HG03159 (cell line): Measurements from ENCODE around the gene DNAH3.

Experiments
- ATAC-seq: cut with Tn5 transposase; IDR thresholded peaks from one replicate; pipeline ENCODE4 v1.9.1; 2021; ENCODE audit warnings: mild to moderate bottlenecking, moderate library complexity; ENCODE audit not compliant: unreplicated experiment

The DNAH3 gene

DNA sequence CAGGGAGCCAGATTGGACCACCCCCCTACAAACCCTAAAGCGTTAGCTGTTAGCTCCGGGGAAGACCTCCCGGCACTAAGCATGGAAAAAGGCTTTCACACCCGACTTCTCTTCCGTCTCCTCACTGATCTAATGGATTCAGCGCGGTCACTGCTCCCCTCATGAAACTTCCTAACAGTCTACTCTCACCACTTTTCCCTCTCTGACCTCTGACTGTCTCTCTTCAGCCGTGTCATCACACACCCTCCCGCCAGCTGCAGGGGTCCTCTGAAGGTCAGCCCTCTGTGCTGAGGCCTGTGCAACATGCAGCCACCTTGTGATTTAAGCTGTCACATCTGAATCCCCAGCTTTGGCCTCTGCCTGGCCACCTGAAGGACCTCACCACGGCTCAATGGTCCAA, 234.4 kb downstream of the DNAH3 start:
- no peak for ATAC-seq

DNA sequence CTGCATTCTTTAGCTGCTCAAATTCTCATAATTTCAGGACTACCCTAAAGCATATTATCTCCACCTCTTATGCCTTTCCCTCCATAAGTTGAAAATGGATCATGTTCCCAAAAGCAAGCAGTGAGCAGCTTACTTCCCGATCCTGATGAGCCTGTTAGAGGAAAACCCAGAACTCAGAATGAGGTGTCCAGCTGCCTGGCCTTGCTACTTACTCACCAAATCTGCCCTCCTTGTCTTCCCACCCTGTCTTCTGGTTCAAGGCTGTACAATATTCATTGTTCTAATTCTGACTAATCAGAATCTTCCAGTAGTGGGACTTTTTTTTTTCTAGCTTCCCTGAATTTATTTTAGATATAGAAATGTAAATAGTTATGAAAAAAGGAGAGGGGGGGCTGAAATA, 239.3 kb downstream of the DNAH3 start:
- no peak for ATAC-seq

DNA sequence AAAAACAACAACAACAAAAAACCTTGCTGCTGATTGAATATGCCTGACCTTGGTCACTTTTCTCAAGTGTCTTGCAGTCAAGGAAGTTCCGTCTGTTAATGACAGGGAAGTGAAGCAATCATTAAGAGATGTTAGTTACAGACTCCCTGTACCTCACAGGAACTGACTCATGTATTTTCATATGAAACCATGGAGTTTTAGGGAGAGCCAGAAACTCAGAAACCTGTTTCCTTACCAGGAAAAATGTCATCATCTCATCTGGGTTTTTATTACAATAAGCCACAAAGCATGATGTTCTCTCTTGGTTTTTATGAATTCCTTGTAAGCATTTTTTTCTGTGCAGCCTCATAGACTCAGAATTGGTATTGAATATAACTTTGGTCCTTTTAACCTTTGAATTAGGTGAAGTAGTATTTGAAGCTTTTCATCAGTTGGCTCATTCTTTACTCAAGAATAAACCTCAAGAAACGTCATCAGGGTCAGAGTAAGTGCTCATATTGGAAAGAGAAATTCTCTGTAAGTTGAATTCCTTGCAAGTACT, 239.8 kb downstream of the DNAH3 start:
- ATAC-seq: no peak

DNA sequence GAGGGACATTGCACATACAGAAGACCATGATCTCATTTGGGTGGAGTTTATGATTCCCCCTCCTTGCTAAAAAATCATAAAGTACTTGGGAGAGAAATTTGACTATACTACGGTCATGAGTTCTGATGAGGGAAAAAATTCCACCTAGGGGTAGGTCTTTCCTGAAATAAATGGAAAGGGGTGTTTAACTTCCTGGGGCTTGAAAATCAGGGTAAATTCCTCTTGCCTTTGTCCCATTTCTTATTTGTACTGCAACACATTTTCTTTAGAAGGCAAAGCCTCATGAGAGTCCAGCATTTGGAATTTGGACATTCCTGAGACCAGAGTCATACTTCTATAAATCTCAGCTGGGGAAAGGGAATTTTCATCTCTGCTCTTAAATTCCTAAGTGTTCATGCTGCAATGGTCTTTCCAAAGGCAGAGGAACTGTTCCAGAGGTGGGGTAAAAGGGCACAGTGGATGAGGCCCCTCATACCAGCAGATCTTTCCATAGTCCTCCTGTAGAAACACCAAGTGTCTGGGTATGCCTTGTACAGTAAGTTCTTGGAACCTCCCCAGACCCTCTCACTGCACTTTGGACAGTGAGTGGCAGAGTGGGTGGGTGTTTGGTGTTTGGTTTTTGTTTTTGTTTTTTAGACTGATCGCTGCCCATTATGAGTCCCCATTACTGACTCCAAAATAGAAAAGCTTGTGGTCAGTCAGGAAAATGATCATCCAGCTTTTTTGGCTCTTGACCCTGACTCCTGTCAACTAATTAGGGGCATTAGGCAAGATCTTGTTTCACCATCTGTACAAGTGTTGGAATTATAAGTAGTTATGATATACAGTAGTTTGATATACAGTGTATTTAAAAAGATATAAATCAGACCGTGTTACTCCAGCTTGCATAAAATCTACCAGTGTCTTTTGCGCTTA, 244.0 kb downstream of the DNAH3 start:
- no peak for ATAC-seq

DNA sequence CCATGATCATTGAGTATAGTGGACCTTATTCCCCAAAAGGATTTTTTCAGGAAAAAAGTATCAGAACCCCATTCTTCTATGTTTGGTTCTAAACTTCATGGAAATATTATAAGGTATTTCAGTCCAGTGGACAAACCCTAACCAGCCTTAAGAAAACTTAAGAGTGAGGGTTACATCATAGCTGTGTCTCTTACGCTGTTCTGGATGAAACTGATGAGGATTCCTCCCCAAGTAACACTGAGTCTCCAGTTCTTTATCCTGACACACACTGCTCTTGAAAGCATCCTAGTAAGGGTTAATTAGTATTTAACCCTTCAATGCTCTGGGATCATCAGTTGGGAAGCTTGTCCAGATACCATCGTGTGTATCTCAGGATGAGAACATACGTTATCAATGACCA, 245.1 kb downstream of the DNAH3 start:
- no peak for ATAC-seq

DNA sequence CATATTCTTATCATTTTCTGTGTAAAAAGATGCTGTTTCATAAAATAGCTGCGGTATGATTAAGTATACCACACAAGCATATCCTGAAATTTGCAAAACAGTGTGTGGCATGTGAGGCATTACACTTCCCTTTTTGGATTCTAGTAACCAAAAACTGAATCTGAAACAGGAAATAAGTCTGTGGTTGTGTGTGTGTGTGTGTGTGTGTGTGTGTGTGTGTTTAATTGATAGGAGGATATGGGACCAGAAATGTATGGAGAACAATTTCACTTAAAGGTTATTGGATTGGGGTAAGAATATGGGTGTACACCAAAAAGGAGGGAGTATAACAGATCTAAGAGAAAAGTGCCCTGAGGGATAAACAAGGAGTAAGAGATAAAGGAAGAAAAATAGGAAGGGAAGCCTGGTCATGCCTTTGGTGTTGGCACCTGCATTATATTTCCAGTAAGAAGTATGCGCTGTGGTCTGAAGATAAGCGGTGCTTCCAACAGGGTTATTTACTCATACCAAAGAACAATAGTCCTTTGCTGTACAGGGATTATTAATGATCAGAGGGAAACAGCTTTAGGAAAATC, 246.1 kb downstream of the DNAH3 start:
- no peak for ATAC-seq

DNA sequence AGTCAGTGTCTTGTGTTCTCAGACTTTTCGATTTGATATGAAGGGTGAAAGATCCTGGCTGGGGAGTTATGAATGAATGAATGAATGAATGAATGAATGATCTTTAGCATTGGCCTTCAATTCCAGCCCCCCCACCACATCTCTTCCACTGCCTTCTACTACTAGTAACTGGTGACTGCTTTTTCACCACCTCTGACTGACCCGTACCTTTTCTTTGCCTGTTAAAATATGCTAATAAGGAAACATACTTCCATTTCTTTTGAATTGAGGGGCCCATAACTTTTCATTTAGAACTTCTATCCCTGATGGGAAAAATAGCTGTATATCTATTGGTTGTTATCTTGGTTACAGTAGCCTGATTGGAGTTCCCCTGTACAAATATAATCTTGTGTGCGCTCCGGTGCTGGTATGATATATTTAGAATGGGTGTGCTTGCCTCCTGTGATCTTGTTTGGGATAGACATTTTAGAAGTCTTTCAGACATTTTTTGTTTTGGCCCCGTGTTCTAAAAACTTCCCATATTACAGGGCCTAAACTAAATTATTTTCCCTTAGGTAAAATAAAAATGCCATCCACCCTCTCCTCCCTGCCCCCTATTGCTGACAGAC, 246.6 kb downstream of the DNAH3 start:
- no peak for ATAC-seq

DNA sequence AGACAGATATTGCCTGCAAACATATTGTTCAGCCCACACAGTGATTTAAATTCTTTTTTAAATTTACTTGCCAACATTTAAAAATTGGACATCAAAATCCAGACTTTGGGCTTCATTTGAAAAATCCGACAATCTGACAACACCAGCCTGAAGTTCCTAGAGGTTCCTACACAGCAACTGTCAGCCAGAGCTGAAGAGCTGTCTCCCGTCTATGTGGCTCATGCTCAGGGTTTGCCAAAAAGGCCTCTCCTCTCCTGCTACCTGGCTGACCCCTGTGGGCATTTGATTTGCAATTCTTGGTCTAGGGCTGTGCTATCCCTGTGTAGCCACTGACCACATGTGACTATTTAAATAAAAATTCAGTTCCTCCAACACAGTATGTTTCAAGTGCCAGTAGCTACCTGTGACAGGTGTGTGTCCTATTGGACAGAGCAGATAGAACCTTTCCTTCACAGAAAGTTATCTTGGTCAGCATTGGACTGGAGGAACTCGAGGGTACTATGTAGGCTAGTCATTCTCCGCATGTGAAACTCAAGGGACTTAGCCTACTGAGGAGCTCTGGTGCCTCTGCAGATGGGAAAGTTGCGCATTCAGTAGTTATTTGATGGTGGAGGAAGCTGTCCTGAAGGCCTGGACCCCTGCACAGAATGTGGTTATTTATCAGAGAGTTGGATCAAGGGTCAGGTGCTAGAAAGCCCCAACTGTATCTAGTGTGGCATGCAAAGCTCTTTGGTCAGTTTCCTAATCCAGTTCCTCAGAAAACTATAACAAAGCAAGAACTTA, 247.3 kb downstream of the DNAH3 start:
- ATAC-seq: no peak

DNA sequence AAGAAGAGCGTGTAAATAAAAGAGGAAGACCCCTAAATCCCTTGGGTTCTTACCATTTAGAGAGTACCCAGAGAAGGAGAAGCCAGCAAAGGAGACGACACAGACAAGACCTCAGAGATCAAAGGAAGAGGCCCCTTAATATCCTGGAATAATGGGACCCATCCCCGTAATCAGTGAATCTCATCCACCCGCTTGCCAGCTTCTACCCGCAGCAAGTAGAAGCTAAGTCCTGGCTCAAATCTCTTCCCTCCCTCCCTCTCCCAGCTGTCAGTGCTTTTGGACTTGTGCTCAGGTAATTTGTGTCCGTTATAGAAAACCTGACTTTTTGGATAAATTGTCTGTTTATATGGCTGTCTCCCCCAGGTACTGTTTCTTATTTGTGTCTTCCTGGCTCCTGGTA, 248.2 kb downstream of the DNAH3 start:
- no peak for ATAC-seq

DNA sequence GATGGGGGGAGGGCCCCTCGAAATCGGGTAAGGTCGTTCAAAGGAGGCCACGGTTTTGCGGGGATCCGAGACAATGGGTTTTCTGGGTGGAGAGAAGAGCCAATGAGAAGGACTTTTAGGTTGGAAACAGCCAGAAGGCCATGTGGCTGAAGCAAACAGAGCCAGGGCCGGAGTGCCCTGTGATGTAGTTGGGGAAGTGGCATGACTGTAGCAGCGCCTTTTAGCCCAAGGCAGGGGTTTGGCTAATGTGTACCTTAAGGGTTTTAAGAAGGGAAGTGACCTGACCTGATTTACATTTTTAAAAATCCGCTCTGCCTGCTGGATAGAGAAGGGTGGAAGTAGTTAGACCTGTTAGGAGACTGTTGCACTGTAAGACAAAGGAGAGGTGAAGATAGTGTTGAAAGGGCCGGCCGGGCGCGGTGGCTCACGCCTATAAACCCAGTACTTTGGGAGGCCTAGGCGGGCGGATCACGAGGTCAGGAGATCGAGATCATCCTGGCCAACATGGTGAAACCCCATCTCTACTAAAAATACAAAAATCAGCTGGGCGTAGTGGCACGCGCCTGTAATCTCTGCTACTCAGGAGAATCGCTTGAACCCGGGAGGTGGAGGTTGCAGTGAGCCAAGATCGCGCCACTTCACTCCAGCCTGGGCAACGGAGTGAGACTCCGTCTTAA, 249.1 kb downstream of the DNAH3 start:
- no peak for ATAC-seq

DNA sequence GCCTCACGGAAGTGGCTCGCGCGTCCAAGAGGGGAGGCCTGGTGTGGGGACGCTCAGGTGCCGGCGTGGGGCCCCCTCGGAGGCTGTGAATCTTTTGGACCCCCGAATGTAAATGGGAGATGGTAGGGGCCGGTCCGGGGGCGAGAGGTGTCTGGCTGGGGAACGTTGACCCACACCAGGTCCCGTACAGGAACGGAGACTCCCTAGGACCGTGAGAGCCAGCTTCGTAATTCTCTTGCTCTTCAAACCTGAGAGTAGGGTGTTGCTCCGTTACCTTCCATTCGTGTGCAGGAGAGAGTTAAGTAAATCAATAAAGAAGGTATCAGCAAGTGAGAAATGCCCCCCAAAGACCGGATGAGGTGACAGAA, 249.6 kb downstream of the DNAH3 start:
- peak; percentile 2 for ATAC-seq

DNA sequence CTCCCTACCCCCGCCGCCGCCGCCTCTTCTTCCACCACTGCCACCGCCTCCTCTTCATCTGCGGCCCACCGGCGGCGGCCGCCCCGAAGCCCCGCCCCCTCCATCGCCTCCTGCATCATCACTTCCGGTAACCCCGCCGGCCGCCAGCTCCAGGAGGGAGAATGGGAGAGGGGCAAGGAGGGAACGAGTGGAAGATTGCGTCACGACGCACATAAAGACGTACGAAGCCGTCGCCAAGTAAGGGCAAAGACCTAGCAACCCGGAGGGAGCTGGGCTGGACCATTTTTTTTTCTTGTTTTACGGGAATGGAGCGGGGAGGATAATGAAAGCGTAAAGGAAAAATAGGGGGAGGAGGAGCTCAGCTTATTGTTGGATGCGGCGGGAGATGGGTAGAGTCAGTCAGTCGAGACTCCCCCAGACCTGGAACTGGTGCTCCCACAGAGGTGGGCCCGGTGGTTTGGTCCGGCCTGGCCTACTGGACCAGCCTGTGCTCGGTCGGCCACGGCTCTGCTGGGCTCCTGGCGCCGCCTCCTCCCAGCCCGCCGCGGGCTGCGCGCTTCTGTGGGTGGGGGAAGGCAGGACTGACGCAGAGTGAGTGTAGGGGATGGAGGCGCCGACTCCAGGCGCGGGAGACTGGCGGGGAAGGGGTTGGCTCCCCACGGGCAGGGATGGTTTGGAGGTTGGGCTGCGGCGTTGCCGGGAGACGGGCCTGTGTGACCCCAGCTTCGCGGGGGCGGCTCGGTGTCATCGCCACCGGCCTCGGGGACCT, 250.2 kb downstream of the DNAH3 start, which contains the start of the genes DCUN1D3 and LYRM1:
TSS of gene DCUN1D3 (minus strand) at position 60 of the 769 bp plus-strand sequence. CDS start 37,820 bp downstream, outside the sequence.
TSS of gene LYRM1 (plus strand) at position 473 of the 769 bp plus-strand sequence. CDS start 14,785 bp downstream, outside the sequence.
- peak; percentile 68 for ATAC-seq

DNA sequence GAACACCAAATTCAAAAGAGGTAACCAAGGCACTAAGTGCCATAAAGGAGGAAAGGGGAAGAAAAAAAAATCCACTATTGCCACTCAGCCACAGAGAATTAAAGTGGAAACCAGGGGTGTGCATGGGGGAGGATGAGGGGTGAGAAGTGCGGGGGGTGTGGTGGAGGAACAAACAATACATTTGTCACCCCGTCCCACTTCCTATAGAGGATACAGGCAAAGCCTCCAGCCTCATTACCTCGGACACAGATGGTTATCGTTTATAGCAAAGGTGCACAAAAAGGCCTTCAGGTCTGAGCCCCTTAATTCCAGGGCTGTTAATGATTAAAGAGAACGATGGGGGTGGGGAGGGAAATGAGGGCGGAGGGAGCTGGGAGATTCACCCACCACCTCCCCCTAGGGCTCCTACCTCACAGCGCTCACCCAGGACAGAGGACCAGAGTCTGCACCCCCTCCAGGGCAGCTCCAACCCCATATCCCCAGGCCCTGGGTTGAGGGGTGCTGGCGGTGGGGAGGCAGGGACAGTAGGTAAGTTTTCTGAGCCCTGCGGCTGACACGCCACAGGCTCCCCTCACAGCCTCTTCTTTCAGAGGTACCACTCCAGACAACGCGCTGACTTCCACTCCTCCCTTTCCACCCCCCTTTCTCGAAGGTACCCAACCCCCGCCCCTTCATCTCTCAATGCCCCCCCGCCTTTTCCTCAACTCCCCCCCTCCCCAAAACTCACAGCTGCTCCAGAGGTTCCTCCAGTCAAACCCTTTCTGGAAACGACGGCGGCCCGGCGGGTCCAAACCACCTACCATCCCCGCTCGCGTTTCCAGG, 251.0 kb downstream of the DNAH3 start:
- no peak for ATAC-seq

DNA sequence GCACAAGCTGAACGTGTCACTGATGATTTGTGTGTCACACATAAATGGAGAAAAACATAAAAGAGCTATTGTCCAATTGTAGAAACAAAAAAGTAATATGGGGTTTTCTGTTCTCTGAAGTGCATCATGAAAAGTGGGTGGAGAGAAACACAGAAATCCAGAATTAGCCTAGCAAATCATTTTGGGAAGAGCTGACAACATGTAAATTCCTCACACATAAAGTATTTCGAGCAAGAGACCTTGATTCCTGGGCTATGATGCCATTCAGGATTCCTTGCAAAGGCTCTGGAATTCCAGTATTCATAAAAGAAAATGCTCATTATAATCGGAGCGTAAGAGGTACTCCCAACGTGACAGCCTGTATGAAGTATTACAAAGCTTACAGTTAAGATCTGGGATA, 251.6 kb downstream of the DNAH3 start:
- no peak for ATAC-seq

DNA sequence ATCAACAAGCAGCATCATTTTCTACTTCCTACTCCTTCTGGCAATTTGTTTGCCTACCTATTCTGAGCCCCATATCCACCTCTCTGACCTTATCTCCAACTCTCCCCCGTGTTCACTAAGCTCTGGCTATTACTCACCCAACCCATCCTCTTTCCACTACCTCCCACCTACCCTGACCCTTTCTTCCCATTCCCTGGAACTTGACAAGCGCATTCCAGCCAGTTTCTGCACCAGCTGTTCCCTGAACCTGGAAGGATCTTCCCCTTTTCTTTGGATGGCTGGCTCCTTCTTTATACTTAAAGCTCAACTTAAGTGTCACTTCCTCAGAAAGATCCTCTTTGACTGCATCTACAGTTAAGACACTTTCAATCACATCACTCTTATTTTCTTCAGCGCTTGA, 252.7 kb downstream of the DNAH3 start:
- no peak for ATAC-seq

DNA sequence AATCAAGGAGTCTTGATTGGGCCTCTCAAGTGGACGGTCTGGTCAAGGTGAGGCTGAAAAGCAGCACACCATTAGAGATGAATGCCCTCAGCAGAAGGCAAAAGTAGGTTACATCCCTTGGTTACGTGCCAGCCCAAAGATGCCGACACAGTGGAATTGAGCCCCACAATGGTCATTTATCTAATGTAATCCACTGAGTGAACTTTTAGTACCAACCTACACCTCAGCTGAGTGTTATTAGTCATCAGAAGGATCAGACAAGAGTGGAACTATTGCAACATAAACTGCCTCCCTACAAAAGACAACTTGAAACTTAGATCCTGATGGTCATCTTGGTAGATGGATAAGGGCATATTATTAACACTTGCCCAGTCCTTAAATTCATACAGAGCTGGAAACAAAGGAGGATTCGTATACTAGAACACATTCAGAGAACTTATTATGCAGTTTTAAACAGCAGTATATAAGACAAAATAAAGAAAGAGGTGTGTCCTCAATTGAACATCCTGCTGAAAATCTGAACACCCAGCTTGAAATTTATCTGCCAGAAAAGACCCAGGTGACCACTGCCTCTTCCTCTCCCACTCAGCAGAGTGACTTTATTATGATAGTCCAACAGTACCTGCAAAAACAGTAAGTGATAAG, 253.3 kb downstream of the DNAH3 start:
- ATAC-seq: no peak

DNA sequence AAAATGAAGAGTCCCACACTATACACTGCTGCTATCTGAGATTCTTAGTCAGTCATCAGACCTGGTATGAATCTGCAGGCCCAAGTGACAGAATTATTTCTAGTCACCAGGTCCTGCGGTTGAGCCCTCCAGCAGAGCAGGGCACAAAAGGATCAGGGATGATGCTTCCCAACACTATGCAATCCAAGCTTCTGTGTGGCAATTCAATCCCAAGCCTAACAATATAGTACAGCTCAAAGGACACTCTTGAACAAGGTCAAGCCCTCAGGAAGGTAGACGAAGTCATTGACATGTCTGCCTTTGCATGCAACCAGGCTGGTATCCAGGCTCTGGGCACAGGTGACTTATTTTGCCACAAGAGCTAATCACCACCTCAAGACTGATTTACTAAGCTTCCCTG, 256.3 kb downstream of the DNAH3 start:
- ATAC-seq: no peak

DNA sequence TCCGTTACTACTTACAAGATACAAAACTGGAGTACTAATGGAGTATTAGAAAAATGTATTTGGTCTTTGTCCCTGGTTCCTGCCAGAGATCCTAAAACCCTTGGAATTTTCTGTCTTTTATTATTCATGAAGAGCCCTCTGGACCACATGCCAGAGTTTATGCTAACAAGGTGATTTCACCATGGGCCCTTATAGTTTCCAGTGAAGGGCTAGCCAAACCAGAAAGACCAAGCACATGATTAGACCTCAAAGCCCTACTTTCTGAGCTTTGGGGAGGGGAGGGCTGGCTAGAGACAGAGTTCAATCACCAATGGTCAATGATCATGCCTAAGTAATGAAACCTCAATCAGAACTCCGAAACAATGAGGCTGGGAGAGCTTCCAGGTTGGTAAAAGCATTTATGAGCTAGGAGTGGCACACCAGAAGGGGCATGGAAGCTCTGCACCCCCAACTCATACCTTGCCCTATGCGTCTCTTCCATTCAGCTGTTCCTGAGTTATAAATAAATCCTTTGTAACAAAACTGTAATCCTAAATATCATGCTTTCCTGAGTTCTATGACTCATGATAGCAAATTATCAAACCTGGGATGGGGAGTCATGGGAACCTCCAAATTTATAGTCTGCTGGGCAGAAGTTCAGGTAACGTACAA, 260.9 kb downstream of the DNAH3 start:
- no peak for ATAC-seq
